CD4-positive, alpha-beta T cell treated with Interleukin-6 for 4 hours (primary cell): ENCODE data around the gene AZGP1.
A peak's percentile ranks its signal among the peaks of the same experiment; 100 is the strongest.
"Not testable (repeated sequence)": the region's sequence is repeated elsewhere in the genome, so short reads cannot be mapped to it uniquely, and the experiment has no call there.

Source experiments
- DNase-seq: peaks from one replicate; pipeline ENCODE4 v3.0.0-alpha.2; 2020; ENCODE audit warnings: mixed read lengths

The AZGP1 gene

GRCh38 chr7:99975782-99976521, at the start of gene AZGP1:
TSS of gene AZGP1 (minus strand) at chr7:99976031. CDS start at chr7:99976020, 11 bp downstream.
- DNase-seq: no peak

- no peak for DNase-seq
Measured at GRCh38 chr7:100024020-100024619, 48.3 kb upstream of the AZGP1 start.

GRCh38 chr7:100023526-100023925, 47.7 kb upstream of the AZGP1 start:
- no peak for DNase-seq

GRCh38 chr7:100022621-100023020, 46.8 kb upstream of the AZGP1 start:
- no peak for DNase-seq

GRCh38 chr7:100021297-100021696, 45.5 kb upstream of the AZGP1 start:
- no peak for DNase-seq

GRCh38 chr7:100019908-100020307, 44.1 kb upstream of the AZGP1 start:
- no peak for DNase-seq

- DNase-seq: no peak
Measured at GRCh38 chr7:100017875-100018274, 42.0 kb upstream of the AZGP1 start.

GRCh38 chr7:100017300-100017699, 41.5 kb upstream of the AZGP1 start:
- no peak for DNase-seq

- DNase-seq: no peak
Measured at GRCh38 chr7:100016215-100016901, 40.5 kb upstream of the AZGP1 start.

- peak; percentile 90 for DNase-seq
Measured at GRCh38 chr7:100015232-100016214, 39.7 kb upstream of the AZGP1 start, which contains the start of gene ZKSCAN1. TSS of gene ZKSCAN1 (plus strand) at chr7:100015596. CDS start at chr7:100023507, 7,911 bp downstream.

GRCh38 chr7:100013328-100013676, 37.5 kb upstream of the AZGP1 start:
- peak; percentile 51 for DNase-seq

GRCh38 chr7:100012385-100013327, 36.8 kb upstream of the AZGP1 start:
- DNase-seq: not testable (repeated sequence)

- DNase-seq: no peak
Measured at GRCh38 chr7:100011516-100011915, 35.7 kb upstream of the AZGP1 start.

- no peak for DNase-seq
Measured at GRCh38 chr7:100010901-100011300, 35.1 kb upstream of the AZGP1 start.

- DNase-seq: not testable (repeated sequence)
Measured at GRCh38 chr7:100009952-100010351, 34.1 kb upstream of the AZGP1 start.

- no peak for DNase-seq
Measured at GRCh38 chr7:100008525-100008924, 32.7 kb upstream of the AZGP1 start.

GRCh38 chr7:100007887-100008286, 32.1 kb upstream of the AZGP1 start:
- no peak for DNase-seq

GRCh38 chr7:100003711-100004661, 28.2 kb upstream of the AZGP1 start:
- DNase-seq: no peak

- no peak for DNase-seq
Measured at GRCh38 chr7:100000239-100000638, 24.4 kb upstream of the AZGP1 start.

GRCh38 chr7:99997545-99998137, 21.8 kb upstream of the AZGP1 start:
- peak; percentile 77 for DNase-seq
